Activated CD4-positive, alpha-beta T cell treated with anti-CD3 and anti-CD28 coated beads for 36 hours (primary cell): ENCODE measurements around the gene ARHGAP9. TPM values are rescaled to one million over a fixed set of nuclear protein-coding genes. Genes with fewer than 3 reads are reported as not detected.

Experiments used
- ATAC-seq: fragments of 200-7000 bp; cut with Tn5 transposase; one replicate; pipeline ENCODE4 v1.10.0; 2021; ENCODE audit warnings: mild to moderate bottlenecking, moderate library complexity
- CTCF ChIA-PET: fragments of 350-600 bp; sonication (Branson Sonifier 250); formaldehyde crosslinking; loops from one replicate; lab custom pipeline; 2021; ENCODE audit warnings: antibody characterized with exemption; lab: Charles Lee
- POLR2A ChIA-PET: fragments of 350-600 bp; sonication (Branson Sonifier 250); formaldehyde crosslinking; loops from one replicate; lab custom pipeline; 2021; ENCODE audit warnings: antibody characterized with exemption, inconsistent platforms; lab: Charles Lee
- DNase-seq: peaks from one replicate; pipeline ENCODE4 v3.0.0-alpha.2; 2020
- H3K27ac Mint-ChIP-seq: one replicate; pipeline ENCODE4 v1.8.0; 2021; ENCODE audit warnings: mixed read lengths
- H3K27me3 Mint-ChIP-seq: one replicate; pipeline ENCODE4 v1.8.0; 2021; ENCODE audit warnings: mixed read lengths
- H3K36me3 Mint-ChIP-seq: one replicate; pipeline ENCODE4 v1.8.0; 2021; ENCODE audit warnings: low read depth, mixed read lengths
- H3K4me1 Mint-ChIP-seq: one replicate; pipeline ENCODE4 v1.8.0; 2021; ENCODE audit warnings: mixed read lengths
- H3K4me3 Mint-ChIP-seq: one replicate; pipeline ENCODE4 v1.8.0; 2021; ENCODE audit warnings: mild to moderate bottlenecking, moderate library complexity, mixed read lengths
- H3K9me3 Mint-ChIP-seq: one replicate; pipeline ENCODE4 v1.8.0; 2021; ENCODE audit warnings: low read depth, mixed read lengths
- intact Hi-C, 2 experiments: fragments of 100-400 bp; cut with DNase I in 1 of 2; cut with micrococcal nuclease in 1 of 2; formaldehyde crosslinking; loops; one replicate each; pipeline versions ENCODE4 v1.14.2 to v1.15.1; 2022 to 2024; cut with DNase I, micrococcal nuclease
- total RNA-seq, 2 experiments: library from RNA; stranded (reverse); gene quantifications; one replicate each; pipeline ENCODE4 v1.2.3, GENCODE V29; 2021

The ARHGAP9 gene
- total RNA-seq, 2 experiments from 2014 or later, result 77.7 to 101 TPM

- peak; percentile 17 for ATAC-seq
- H3K4me1 Mint-ChIP-seq, result peaks cover 29% of the 10 kb centered on the region
- intact Hi-C loops, result no loop called here
- H3K4me3 Mint-ChIP-seq, result no peak overlapping the region
- H3K9me3 Mint-ChIP-seq, result no peaks in the 10 kb centered on the region
- H3K27me3 Mint-ChIP-seq, result no peaks in the 10 kb centered on the region
- H3K36me3 Mint-ChIP-seq, result peaks cover 66% of the 10 kb centered on the region
- ChIA-PET POLR2A (interaction anchor here (0.7 kb wide), 2 partner anchors 21 to 1153 kb away, joined by 3 to 4 read pairs; partner anchors contain the start of gene IL23A), CTCF (interaction anchor here (0.7 to 1.5 kb wide), 4 partner anchors 14 to 20 kb away, joined by 3 to 6 read pairs (median 4); no protein-coding TSS in a partner anchor)
- DNase-seq, result no peak
- H3K27ac Mint-ChIP-seq, result peak overlapping the region; percentile 62
Measured at GRCh38 chr12:57491393-57492280, 12.0 kb upstream of the ARHGAP9 start.

- DNase-seq, result no peak
- Mint-ChIP-seq H3K27me3 (no peaks in the 10 kb centered on the region), H3K27ac (no peak overlapping the region), H3K4me3 (peak overlapping the region; percentile 100), H3K36me3 (peaks cover 53% of the 10 kb centered on the region), H3K9me3 (no peaks in the 10 kb centered on the region), H3K4me1 (peaks cover 27% of the 10 kb centered on the region)
- intact Hi-C loops, result no loop called here
- CTCF ChIA-PET, result interaction anchor here (1.0 to 1.7 kb wide), 3 partner anchors 13 to 57 kb away, joined by 3 to 5 read pairs (median 3); partner anchors contain the start of gene DCTN2
- POLR2A ChIA-PET, result interaction anchor here (0.9 kb wide), 1 partner anchor 28 kb away, joined by 6 read pairs; no protein-coding TSS in a partner anchor
- no peak for ATAC-seq
Measured at GRCh38 chr12:57490126-57490525, 10.5 kb upstream of the ARHGAP9 start.

- peak overlapping the region; percentile 94 for H3K27ac Mint-ChIP-seq
- intact Hi-C loops, result loop anchor here in 1 of 2 experiments (2.0 kb wide), 2 partner anchors 14 to 30 kb away; partner anchors contain the start of gene GLI1
- ChIA-PET POLR2A (no interaction called here), CTCF (interaction anchor here (0.7 to 1.7 kb wide), 4 partner anchors 9 to 36 kb away, joined by 3 to 4 read pairs (median 4); partner anchors contain the start of gene ARHGAP9)
- H3K27me3 Mint-ChIP-seq, result no peaks in the 10 kb centered on the region
- H3K36me3 Mint-ChIP-seq, result peaks cover 51% of the 10 kb centered on the region
- peaks cover 27% of the 10 kb centered on the region for H3K4me1 Mint-ChIP-seq
- ATAC-seq (no peak), DNase-seq (no peak)
- H3K4me3 Mint-ChIP-seq, result peak overlapping the region; percentile 100
- H3K9me3 Mint-ChIP-seq, result no peaks in the 10 kb centered on the region
Measured at GRCh38 chr12:57489157-57489641, 9.5 kb upstream of the ARHGAP9 start.

- Mint-ChIP-seq H3K27ac (peak overlapping the region; percentile 94), H3K9me3 (no peaks in the 10 kb centered on the region), H3K27me3 (no peaks in the 10 kb centered on the region), H3K4me1 (peaks cover 27% of the 10 kb centered on the region), H3K4me3 (peak overlapping the region; percentile 100), H3K36me3 (peaks cover 51% of the 10 kb centered on the region)
- intact Hi-C loops, result loop anchor here (1.0 to 2.0 kb wide), 5 partner anchors 9 to 59 kb away; partner anchors contain the start of genes DDIT3 (in 2 of the 2), ARHGAP9 (in 1 of the 2), DCTN2 (in 1 of the 2) and GLI1 (in 1 of the 2)
- CTCF ChIA-PET, result interaction anchor here (0.6 to 1.7 kb wide), 4 partner anchors 8 to 1209 kb away, joined by 3 to 4 read pairs (median 3); partner anchors contain the start of gene ARHGAP9
- ATAC-seq (no peak), DNase-seq (no peak)
- POLR2A ChIA-PET, result interaction anchor here (1.6 kb wide), 1 partner anchor 26 kb away, joined by 4 read pairs; no protein-coding TSS in a partner anchor
Measured at GRCh38 chr12:57488402-57489156, 8.9 kb upstream of the ARHGAP9 start.

GRCh38 chr12:57487597-57488401 is 8.1 kb upstream of the ARHGAP9 start, which contains the start of gene MARS1:
Gene MARS1, plus strand, starts transcription at chr12:57488068. Its CDS starts 23 bp downstream, at chr12:57488091.
- Mint-ChIP-seq H3K27me3 (no peaks in the 10 kb centered on the region), H3K9me3 (no peaks in the 10 kb centered on the region), H3K27ac (peak within 1 kb of the TSS; percentile 94), H3K4me3 (peak within 1 kb of the TSS; percentile 100), H3K36me3 (peaks cover 51% of the 10 kb centered on the region), H3K4me1 (peaks cover 35% of the 10 kb centered on the region)
- peak; percentile 98 for ATAC-seq
- DNase-seq, result peak; percentile 96
- intact Hi-C loops, result loop anchor here (1.0 to 2.0 kb wide), 10 partner anchors 8 to 762 kb away; partner anchors contain the start of genes DCTN2 (in 2 of the 2), DDIT3 (in 2 of the 2), ARHGAP9 (in 1 of the 2) and GLI1 (in 1 of the 2)
- ChIA-PET POLR2A (interaction anchor here (0.6 to 1.6 kb wide), 3 partner anchors 21 to 35 kb away, joined by 3 to 4 read pairs (median 4); no protein-coding TSS in a partner anchor), CTCF (interaction anchor here (0.7 to 2.4 kb wide), 5 partner anchors 10 to 65 kb away, joined by 3 to 25 read pairs (median 4); no protein-coding TSS in a partner anchor)

GRCh38 chr12:57487055-57487596 is 7.5 kb upstream of the ARHGAP9 start:
- ChIA-PET CTCF (interaction anchor here (0.7 to 2.4 kb wide), 4 partner anchors 10 to 66 kb away, joined by 3 to 25 read pairs (median 4); no protein-coding TSS in a partner anchor), POLR2A (interaction anchor here (0.6 to 1.6 kb wide), 3 partner anchors 21 to 36 kb away, joined by 3 to 4 read pairs (median 4); no protein-coding TSS in a partner anchor)
- peaks cover 33% of the 10 kb centered on the region for H3K4me1 Mint-ChIP-seq
- intact Hi-C loops, result loop anchor here (1.0 to 2.0 kb wide), 5 partner anchors 9 to 762 kb away; partner anchors contain the start of genes DCTN2 (in 1 of the 2), NACA (in 1 of the 2) and R3HDM2 (in 1 of the 2)
- H3K27ac Mint-ChIP-seq, result no peak overlapping the region
- DNase-seq (no peak), ATAC-seq (no peak)
- peaks cover 44% of the 10 kb centered on the region for H3K36me3 Mint-ChIP-seq
- H3K9me3 Mint-ChIP-seq, result no peaks in the 10 kb centered on the region
- peak overlapping the region; percentile 100 for H3K4me3 Mint-ChIP-seq
- no peaks in the 10 kb centered on the region for H3K27me3 Mint-ChIP-seq

- intact Hi-C loops, result loop anchor here (2.0 kb wide), 2 partner anchors 55 to 61 kb away; partner anchors contain the start of genes DCTN2 (in 1 of the 2) and R3HDM2 (in 1 of the 2)
- ChIA-PET CTCF (interaction anchor here (0.7 to 2.4 kb wide), 5 partner anchors 8 to 60 kb away, joined by 3 to 25 read pairs (median 3); no protein-coding TSS in a partner anchor), POLR2A (no interaction called here)
- no peak for DNase-seq
- H3K4me1 Mint-ChIP-seq, result peaks cover 39% of the 10 kb centered on the region
- no peak overlapping the region for H3K27ac Mint-ChIP-seq
- no peaks in the 10 kb centered on the region for H3K9me3 Mint-ChIP-seq
- no peaks in the 10 kb centered on the region for H3K27me3 Mint-ChIP-seq
- ATAC-seq, result no peak
- H3K36me3 Mint-ChIP-seq, result peaks cover 39% of the 10 kb centered on the region
- H3K4me3 Mint-ChIP-seq, result no peak overlapping the region
Measured at GRCh38 chr12:57485695-57486094, 6.0 kb upstream of the ARHGAP9 start.

- POLR2A ChIA-PET, result interaction anchor here (0.7 kb wide), 1 partner anchor 27 kb away, joined by 3 read pairs; no protein-coding TSS in a partner anchor
- H3K27me3 Mint-ChIP-seq, result no peaks in the 10 kb centered on the region
- peaks cover 34% of the 10 kb centered on the region for H3K36me3 Mint-ChIP-seq
- DNase-seq, result no peak
- H3K4me1 Mint-ChIP-seq, result peaks cover 47% of the 10 kb centered on the region
- CTCF ChIA-PET, result interaction anchor here (0.8 to 1.0 kb wide), 3 partner anchors 9 to 239 kb away, joined by 3 to 4 read pairs (median 3); no protein-coding TSS in a partner anchor
- no peak overlapping the region for H3K4me3 Mint-ChIP-seq
- peak overlapping the region; percentile 49 for H3K27ac Mint-ChIP-seq
- no peaks in the 10 kb centered on the region for H3K9me3 Mint-ChIP-seq
- intact Hi-C loops, result no loop called here
- no peak for ATAC-seq
Measured at GRCh38 chr12:57483466-57483865, 3.8 kb upstream of the ARHGAP9 start.

GRCh38 chr12:57481671-57482070 is 2.0 kb upstream of the ARHGAP9 start:
- Mint-ChIP-seq H3K27me3 (no peaks in the 10 kb centered on the region), H3K9me3 (no peaks in the 10 kb centered on the region), H3K4me3 (no peak overlapping the region), H3K27ac (peak overlapping the region; percentile 99), H3K4me1 (peaks cover 47% of the 10 kb centered on the region), H3K36me3 (peaks cover 42% of the 10 kb centered on the region)
- CTCF ChIA-PET, result interaction anchor here (0.7 to 2.2 kb wide), 3 partner anchors 12 to 52 kb away, joined by 3 to 6 read pairs (median 3); no protein-coding TSS in a partner anchor
- DNase-seq, result no peak
- POLR2A ChIA-PET, result no interaction called here
- intact Hi-C loops, result no loop called here
- ATAC-seq, result no peak
